Activated CD8-positive, alpha-beta T cell treated with anti-CD3 and anti-CD28 coated beads, Interleukin-2, amount 10 ng/mL, durations not matched to agents 7 days and 5 days (primary cell): ENCODE data around the gene CCDC188. TPM values are rescaled to one million over a fixed set of nuclear protein-coding genes. Genes with fewer than 3 reads are reported as not detected.

Source experiments
- ATAC-seq: fragments of 150-1000 bp; cut with Tn5 transposase; one replicate; pipeline ENCODE4 v1.10.0; 2021; ENCODE audit warnings: moderate library complexity
- CTCF ChIA-PET: fragments of 350-600 bp; sonication (Branson Sonifier 250); formaldehyde crosslinking; loops from one replicate; lab custom pipeline; 2021; ENCODE audit warnings: antibody characterized with exemption; lab: Charles Lee
- POLR2A ChIA-PET: fragments of 350-600 bp; sonication (Branson Sonifier 250); formaldehyde crosslinking; loops from one replicate; lab custom pipeline; 2021; ENCODE audit warnings: antibody characterized with exemption; lab: Charles Lee
- DNase-seq: peaks from one replicate; pipeline ENCODE4 v3.0.0-alpha.2; 2020
- H3K27ac Mint-ChIP-seq: one replicate; pipeline ENCODE4 v1.8.0; 2021; ENCODE audit warnings: mild to moderate bottlenecking, mixed read lengths
- H3K27me3 Mint-ChIP-seq: one replicate; pipeline ENCODE4 v1.8.0; 2021; ENCODE audit warnings: low read depth, mixed read lengths
- H3K36me3 Mint-ChIP-seq: one replicate; pipeline ENCODE4 v1.8.0; 2021; ENCODE audit warnings: low read depth, mixed read lengths
- H3K4me1 Mint-ChIP-seq: one replicate; pipeline ENCODE4 v1.8.0; 2021; ENCODE audit warnings: low read depth, mixed read lengths
- H3K4me3 Mint-ChIP-seq: one replicate; pipeline ENCODE4 v1.8.0; 2021; ENCODE audit warnings: mild to moderate bottlenecking, mixed read lengths
- H3K9me3 Mint-ChIP-seq: one replicate; pipeline ENCODE4 v1.8.0; 2022; ENCODE audit warnings: mixed read lengths; ENCODE audit not compliant: insufficient read depth
- microRNA-seq: library from miRNA; unstranded; fragments of <30 nt; microRNA quantifications from one replicate; pipeline ENCODE4 v1.2.0, GENCODE V29; 2022
- total RNA-seq, 2 experiments: library from RNA; stranded (reverse); gene quantifications; one replicate each; pipeline ENCODE4 v1.2.3, GENCODE V29; 2021

The CCDC188 gene
- total RNA-seq, 2 experiments from 2014 or later, result not detected

GRCh38 chr22:20099099-20099711 is 51.6 kb downstream of the CCDC188 start:
- Mint-ChIP-seq H3K9me3 (peaks cover 11% of the 10 kb centered on the region), H3K36me3 (peaks cover 78% of the 10 kb centered on the region), H3K4me1 (peaks cover 67% of the 10 kb centered on the region), H3K27me3 (no peaks in the 10 kb centered on the region), H3K4me3 (peak overlapping the region; percentile 55), H3K27ac (peak overlapping the region; percentile 84)
- ChIA-PET POLR2A (interaction anchor here (0.6 to 0.7 kb wide), 2 partner anchors 9 to 28 kb away, joined by 3 read pairs; no protein-coding TSS in a partner anchor), CTCF (interaction anchor here (1.3 kb wide), 1 partner anchor 13 kb away, joined by 6 read pairs; no protein-coding TSS in a partner anchor)
- DNase-seq, result no peak
- no peak for ATAC-seq

Small RNAs within 50 kb of the gene (microRNA-seq; reads per million reads assigned to microRNA genes)
- gene MIR6816, result not detected

Other genes with a start within 250 kb of the CCDC188 start
- gene COMT, start 209.3 kb downstream of the CCDC188 start, total RNA-seq, result 10 to 100 TPM; 92.8 to 97.1 TPM
- 10 to 100 TPM; 16.1 to 19.3 TPM for gene TXNRD2, start 209.2 kb downstream of the CCDC188 start, total RNA-seq
- gene ARVCF, start 134.2 kb downstream of the CCDC188 start, total RNA-seq, result 1 to 10 TPM in 1 of 2 experiments, under 1 TPM in 1; 0.86 to 1.4 TPM
- gene TANGO2, start 129.9 kb downstream of the CCDC188 start, total RNA-seq, result 10 to 100 TPM; 39.1 to 43.3 TPM
- 10 to 100 TPM; 52.3 to 55.2 TPM for gene DGCR8, start 70.8 kb downstream of the CCDC188 start, total RNA-seq
- gene RANBP1, start 35.0 kb downstream of the CCDC188 start, total RNA-seq, result 100 to 1,000 TPM; 320 to 332 TPM
- 100 to 1,000 TPM in 1 of 2 experiments, 10 to 100 TPM in 1; 92.1 to 102 TPM for gene TRMT2A, start 33.8 kb downstream of the CCDC188 start, total RNA-seq
- 10 to 100 TPM; 60.5 to 65.5 TPM for gene ZDHHC8, start 19.3 kb downstream of the CCDC188 start, total RNA-seq
- gene RTN4R, start 117.3 kb upstream of the CCDC188 start, total RNA-seq, result 1 to 10 TPM; 3.7 to 3.8 TPM
- 10 to 100 TPM; 50.4 to 56.3 TPM for gene DGCR6L, start 169.0 kb upstream of the CCDC188 start, total RNA-seq
- 10 to 100 TPM in 1 of 2 experiments, 1 to 10 TPM in 1; 9.2 to 12.6 TPM for gene ZNF74, start 243.1 kb upstream of the CCDC188 start, total RNA-seq